Endothelial cell of umbilical vein (primary cell): ENCODE results near the gene ABCA3.
"Not testable (repeated sequence)": the region's sequence is repeated elsewhere in the genome, so short reads cannot be mapped to it uniquely, and the experiment has no call there.

ENCODE experiments used
- CTCF ChIP-seq, 2 donors: IDR thresholded peaks; 1 replicate in 1 of 2; 2 replicates in 1 of 2; pipeline ENCODE4 v1.5.1; 2011; ENCODE audit warnings: low read length in 2 of 2, mild to moderate bottlenecking in 2 of 2, moderate library complexity in 2 of 2, control low read depth in 1 of 2, inconsistent platforms in 1 of 2, low read depth in 1 of 2; ENCODE audit not compliant: insufficient read depth in 1 of 2; ENCODE audit errors: extremely low read depth in 1 of 2
- EZH2 ChIP-seq: IDR thresholded peaks from 2 replicates; pipeline ENCODE4 v1.6.1; 2012; ENCODE audit warnings: borderline replicate concordance, low read depth, mild to moderate bottlenecking, moderate library complexity, low read length, inconsistent platforms; ENCODE audit not compliant: severe bottlenecking
- JUN ChIP-seq: IDR thresholded peaks from 2 replicates; pipeline ENCODE4 v1.6.1; 2011; ENCODE audit warnings: borderline replicate concordance, low read depth; ENCODE audit not compliant: insufficient read length, insufficient read depth
- MAX ChIP-seq: IDR thresholded peaks from 2 replicates; pipeline ENCODE4 v1.6.1; 2011; ENCODE audit not compliant: insufficient read depth, insufficient read length
- POLR2AphosphoS5 ChIP-seq: IDR thresholded peaks from 2 replicates; pipeline ENCODE4 v1.6.1; 2012; ENCODE audit warnings: low read depth, mild to moderate bottlenecking, control low read depth, low read length, moderate library complexity; ENCODE audit not compliant: insufficient read depth

- TF ChIP-seq EZH2; CTCF (IDR thresholded peaks at IDR 0.05; ENCODE audit: extremely low read depth in 1 of 2, insufficient read depth in 1 of 2, low read depth in 1 of 2, low read length in 2 of 2); JUN; POLR2AphosphoS5; MAX: not testable (repeated sequence)
These were observed 45.5 kb upstream of the ABCA3 start for GRCh38 chr16:2385982-2386381.
